ENCODE results near the gene TNFAIP8. TPM values are rescaled to one million over a fixed set of nuclear protein-coding genes. Genes with fewer than 3 reads are reported as not detected.

TNFAIP8 gene
- total and polyA plus RNA-seq, 2 experiments from 2014 or later, result 21.9 to 24.9 TPM

- H3K4me3 ChIP-seq, result no peak overlapping the region
- H3K4me1 ChIP-seq (ENCODE audit: low read depth), result peaks cover 9% of the 10 kb centered on the region
- DNase-seq (ENCODE audit: low read depth in 1 of 2, low spot score in 1 of 2), result no peak
- TF ChIP-seq CTCF (IDR thresholded peaks at IDR 0.05; ENCODE audit: low read depth, low read length), result no peak
- H3K27ac ChIP-seq, result no peak overlapping the region
- H3K36me3 ChIP-seq, result no peaks in the 10 kb centered on the region
- no peaks in the 10 kb centered on the region for H3K27me3 ChIP-seq
- no peaks in the 10 kb centered on the region for H3K9me3 ChIP-seq (ENCODE audit: low read depth)
These were observed 22.4 kb downstream of the TNFAIP8 start for GRCh38 chr5:119378075-119378700.

GRCh38 chr5:119379096-119379495 is 23.3 kb downstream of the TNFAIP8 start:
- Histone ChIP-seq H3K4me1 (ENCODE audit: low read depth) (peaks cover 9% of the 10 kb centered on the region), H3K4me3 (no peak overlapping the region), H3K27me3 (no peaks in the 10 kb centered on the region), H3K36me3 (no peaks in the 10 kb centered on the region), H3K9me3 (ENCODE audit: low read depth) (no peaks in the 10 kb centered on the region), H3K27ac (no peak overlapping the region)
- no peak for DNase-seq (ENCODE audit: low read depth in 1 of 2, low spot score in 1 of 2)
- TF ChIP-seq CTCF (IDR thresholded peaks at IDR 0.05; ENCODE audit: low read depth, low read length), result no peak

- DNase-seq (ENCODE audit: low read depth in 1 of 2, low spot score in 1 of 2), result no peak
- Histone ChIP-seq H3K4me3 (no peak overlapping the region), H3K4me1 (ENCODE audit: low read depth) (peaks cover 14% of the 10 kb centered on the region), H3K9me3 (ENCODE audit: low read depth) (no peaks in the 10 kb centered on the region), H3K36me3 (no peaks in the 10 kb centered on the region), H3K27ac (no peak overlapping the region), H3K27me3 (no peaks in the 10 kb centered on the region)
- TF ChIP-seq CTCF (IDR thresholded peaks at IDR 0.05; ENCODE audit: low read depth, low read length), result no peak
These were observed 24.2 kb downstream of the TNFAIP8 start for GRCh38 chr5:119379942-119380547.

GRCh38 chr5:119382169-119382568 is 26.4 kb downstream of the TNFAIP8 start:
- no peak for TF ChIP-seq CTCF (IDR thresholded peaks at IDR 0.05; ENCODE audit: low read depth, low read length)
- no peak for DNase-seq (ENCODE audit: low read depth in 1 of 2, low spot score in 1 of 2)
- no peaks in the 10 kb centered on the region for H3K27me3 ChIP-seq
- peaks cover 35% of the 10 kb centered on the region for H3K4me1 ChIP-seq (ENCODE audit: low read depth)
- no peak overlapping the region for H3K27ac ChIP-seq
- H3K36me3 ChIP-seq, result no peaks in the 10 kb centered on the region
- H3K9me3 ChIP-seq (ENCODE audit: low read depth), result no peaks in the 10 kb centered on the region
- no peak overlapping the region for H3K4me3 ChIP-seq

GRCh38 chr5:119383008-119383407 is 27.2 kb downstream of the TNFAIP8 start:
- Histone ChIP-seq H3K4me1 (ENCODE audit: low read depth) (peaks cover 43% of the 10 kb centered on the region), H3K36me3 (no peaks in the 10 kb centered on the region), H3K4me3 (no peak overlapping the region), H3K27ac (peak overlapping the region; percentile 2), H3K9me3 (ENCODE audit: low read depth) (no peaks in the 10 kb centered on the region), H3K27me3 (no peaks in the 10 kb centered on the region)
- no peak for TF ChIP-seq CTCF (IDR thresholded peaks at IDR 0.05; ENCODE audit: low read depth, low read length)
- DNase-seq (ENCODE audit: low read depth in 1 of 2, low spot score in 1 of 2), result no peak
